Activated CD8-positive, alpha-beta memory T cell treated with anti-CD3 and anti-CD28 coated beads, Interleukin-2, amount 10 ng/mL, durations not matched to agents 7 days and 5 days (primary cell): ENCODE results near the gene ATP13A3. TPM values are rescaled to one million over a fixed set of nuclear protein-coding genes. Genes with fewer than 3 reads are reported as not detected.

Experiments
- ATAC-seq: fragments of 150-1000 bp; cut with Tn5 transposase; one replicate; pipeline ENCODE4 v1.10.0; 2021; ENCODE audit warnings: moderate library complexity
- CTCF ChIA-PET: fragments of 350-600 bp; sonication (Branson Sonifier 250); formaldehyde crosslinking; loops from one replicate; lab custom pipeline; 2021; ENCODE audit warnings: antibody characterized with exemption; lab: Charles Lee
- DNase-seq: peaks from one replicate; pipeline ENCODE4 v3.0.0-alpha.2; 2020
- H3K27ac Mint-ChIP-seq: one replicate; pipeline ENCODE4 v1.8.0; 2021; ENCODE audit warnings: mild to moderate bottlenecking, mixed read lengths
- H3K27me3 Mint-ChIP-seq: one replicate; pipeline ENCODE4 v1.8.0; 2021; ENCODE audit warnings: mixed read lengths
- H3K36me3 Mint-ChIP-seq: one replicate; pipeline ENCODE4 v1.8.0; 2021; ENCODE audit warnings: mild to moderate bottlenecking, mixed read lengths
- H3K4me1 Mint-ChIP-seq: one replicate; pipeline ENCODE4 v1.8.0; 2021; ENCODE audit warnings: mixed read lengths
- H3K4me3 Mint-ChIP-seq: one replicate; pipeline ENCODE4 v1.8.0; 2021; ENCODE audit warnings: mild to moderate bottlenecking, moderate library complexity, mixed read lengths
- H3K9me3 Mint-ChIP-seq: one replicate; pipeline ENCODE4 v1.8.0; 2022; ENCODE audit warnings: low read depth, mixed read lengths
- total RNA-seq, 2 experiments: library from RNA; stranded (reverse); gene quantifications; one replicate each; pipeline ENCODE4 v1.2.3, GENCODE V29; 2021

Gene ATP13A3
- total RNA-seq, 2 experiments from 2014 or later, result 78.3 to 82.0 TPM

DNA sequence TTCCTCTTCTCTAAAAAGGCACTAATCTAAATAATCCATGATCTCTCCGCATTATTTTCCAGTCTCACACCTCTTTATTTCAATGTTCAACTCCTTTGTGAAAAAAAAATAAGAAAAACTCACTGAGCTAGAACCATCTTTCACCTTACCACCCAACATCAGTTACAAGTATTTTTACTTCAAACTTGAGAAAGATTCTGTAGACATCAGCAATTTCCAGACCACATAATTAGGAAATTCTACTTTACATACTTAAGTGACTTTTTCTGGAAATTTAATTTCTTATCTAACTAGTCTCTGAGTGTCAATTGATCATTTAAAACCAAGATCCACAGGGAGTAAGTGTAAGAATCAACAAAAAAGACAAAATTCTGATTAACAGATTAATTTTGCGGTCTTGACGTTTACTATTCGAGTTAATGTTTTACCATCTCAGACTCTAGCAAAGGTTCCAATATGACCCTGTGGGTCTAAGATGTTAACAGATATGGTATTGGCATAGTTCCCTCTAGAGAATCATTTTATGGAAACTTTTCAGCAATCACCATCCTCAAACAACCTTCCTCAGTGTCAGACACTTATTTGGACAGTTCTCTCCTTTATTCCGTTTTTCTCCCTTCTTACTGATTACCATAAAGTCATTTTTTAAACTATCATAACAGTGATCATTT, 5.1 kb downstream of the ATP13A3 start:
- Mint-ChIP-seq H3K36me3 (peaks cover 27% of the 10 kb centered on the region), H3K9me3 (no peaks in the 10 kb centered on the region), H3K27me3 (no peaks in the 10 kb centered on the region), H3K4me1 (peaks cover 34% of the 10 kb centered on the region), H3K4me3 (no peak overlapping the region), H3K27ac (peak overlapping the region; percentile 17)
- no peak for DNase-seq
- CTCF ChIA-PET, result interaction anchor here (1.5 to 2.7 kb wide), 2 partner anchors 9 to 19 kb away, joined by 5 to 6 read pairs; no protein-coding TSS in a partner anchor
- no peak for ATAC-seq

DNA sequence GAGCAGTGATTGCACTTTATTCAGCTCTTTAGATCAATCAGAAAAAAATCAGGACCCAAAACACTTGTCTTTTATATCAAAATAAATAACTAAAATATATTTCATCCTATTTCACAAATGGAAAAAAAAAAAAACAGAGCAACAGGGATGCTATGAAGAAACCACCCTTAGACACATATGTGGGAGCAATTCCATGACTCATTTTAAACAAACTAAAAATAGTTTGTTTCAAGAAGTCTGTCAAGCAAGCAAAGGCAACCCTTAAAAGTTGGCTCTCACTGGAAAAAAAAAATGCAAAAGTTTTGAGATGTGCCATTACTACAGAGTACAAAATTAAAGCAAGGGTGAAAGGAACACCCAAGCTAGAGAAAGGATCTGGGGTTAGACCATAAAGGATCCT, 5.7 kb downstream of the ATP13A3 start:
- Mint-ChIP-seq H3K4me3 (no peak overlapping the region), H3K9me3 (no peaks in the 10 kb centered on the region), H3K4me1 (peaks cover 34% of the 10 kb centered on the region), H3K36me3 (peaks cover 27% of the 10 kb centered on the region), H3K27me3 (no peaks in the 10 kb centered on the region), H3K27ac (no peak overlapping the region)
- ATAC-seq (no peak), DNase-seq (no peak)
- CTCF ChIA-PET, result interaction anchor here (1.5 to 2.7 kb wide), 2 partner anchors 9 to 18 kb away, joined by 5 to 6 read pairs; no protein-coding TSS in a partner anchor

DNA sequence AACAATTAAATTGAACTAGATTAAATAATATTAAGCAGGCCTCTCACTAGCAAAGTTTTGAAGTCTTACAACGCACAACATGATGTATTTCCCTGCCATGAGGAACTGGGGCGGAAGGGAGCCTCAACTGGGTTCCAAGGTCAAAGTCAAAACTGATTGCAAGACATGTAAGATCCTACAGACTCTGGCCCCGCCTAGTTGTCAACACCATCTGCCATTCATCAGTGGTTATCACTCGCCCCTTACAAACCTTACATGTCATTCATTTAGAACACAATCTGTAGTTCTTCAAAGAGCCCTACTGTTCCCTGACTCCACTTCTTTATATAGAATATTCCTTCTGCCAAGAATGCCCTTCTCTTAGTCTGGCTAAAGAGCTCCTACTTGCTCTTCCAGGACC, 10.0 kb downstream of the ATP13A3 start:
- no peak overlapping the region for H3K4me3 Mint-ChIP-seq

DNA sequence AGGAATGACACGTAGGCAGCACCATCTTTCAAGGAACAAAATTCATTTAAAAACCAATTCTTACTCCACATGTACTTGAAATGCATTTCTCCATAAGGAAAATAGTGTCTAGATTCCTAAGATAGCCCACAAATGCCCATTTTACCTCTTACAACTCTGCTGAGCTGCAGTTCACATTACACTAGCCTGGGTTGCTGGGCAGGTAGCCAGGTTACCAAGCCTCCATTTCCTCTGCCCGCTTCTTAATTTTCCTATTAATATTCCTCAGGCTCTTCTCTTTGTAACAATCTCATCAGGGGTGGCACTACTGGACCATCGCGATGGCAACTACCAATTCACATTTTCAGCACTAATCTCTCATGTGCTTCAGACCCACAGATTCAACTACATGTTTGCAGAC, 10.8 kb downstream of the ATP13A3 start:
- Mint-ChIP-seq H3K4me3 (no peak overlapping the region), H3K27ac (no peak overlapping the region), H3K4me1 (peaks cover 21% of the 10 kb centered on the region), H3K36me3 (peaks cover 7% of the 10 kb centered on the region), H3K27me3 (no peaks in the 10 kb centered on the region), H3K9me3 (no peaks in the 10 kb centered on the region)
- CTCF ChIA-PET, result no interaction called here
- DNase-seq, result no peak
- ATAC-seq, result no peak

More for the DNA sequence above, 10.0 kb downstream of the ATP13A3 start:
- Mint-ChIP-seq H3K36me3 (peaks cover 10% of the 10 kb centered on the region), H3K4me1 (peaks cover 28% of the 10 kb centered on the region), H3K27ac (no peak overlapping the region), H3K9me3 (no peaks in the 10 kb centered on the region), H3K27me3 (no peaks in the 10 kb centered on the region)
- no peak for DNase-seq
- ATAC-seq, result no peak
- CTCF ChIA-PET, result interaction anchor here (0.6 to 0.8 kb wide), 3 partner anchors 50 to 247 kb away, joined by 3 to 4 read pairs (median 3); no protein-coding TSS in a partner anchor

DNA sequence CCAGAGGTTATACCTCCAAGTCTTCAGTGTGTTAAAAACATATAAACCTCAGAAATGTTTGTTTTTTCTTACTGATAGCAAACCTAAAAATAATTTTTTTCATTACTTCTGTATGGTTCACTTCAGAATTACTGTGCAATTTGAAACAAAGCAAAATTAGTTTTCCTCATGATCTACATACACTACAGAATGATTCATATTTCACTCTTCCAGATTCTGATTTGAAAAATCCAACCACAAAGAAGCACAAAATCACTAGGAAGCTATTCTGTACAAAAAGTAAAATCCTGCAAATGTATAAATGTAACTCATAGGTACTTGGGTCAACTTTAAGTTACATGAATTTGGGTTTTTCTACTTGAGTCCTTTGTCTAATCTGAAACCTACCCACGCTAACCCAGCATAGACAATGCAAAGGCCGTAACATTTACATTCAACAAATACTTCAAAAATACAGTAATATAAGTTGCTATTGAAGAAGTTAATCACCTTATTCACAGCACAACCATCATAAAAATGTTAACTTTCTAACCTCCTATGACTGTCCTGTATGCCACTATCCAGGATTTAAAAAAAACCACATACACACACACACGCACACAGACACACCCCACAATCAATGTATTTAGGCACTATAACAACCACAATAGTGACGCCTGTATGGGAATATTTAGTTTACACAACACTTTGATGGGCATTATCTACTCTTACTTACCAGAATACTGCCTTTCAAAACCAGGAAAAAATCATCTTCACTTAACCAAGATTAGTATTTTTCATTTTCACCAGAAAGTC, 11.5 kb downstream of the ATP13A3 start:
- no peak for ATAC-seq
- Mint-ChIP-seq H3K4me1 (peaks cover 22% of the 10 kb centered on the region), H3K36me3 (peaks cover 5% of the 10 kb centered on the region), H3K9me3 (no peaks in the 10 kb centered on the region), H3K27ac (no peak overlapping the region), H3K27me3 (no peaks in the 10 kb centered on the region), H3K4me3 (no peak overlapping the region)
- CTCF ChIA-PET, result interaction anchor here (4.0 kb wide), 1 partner anchor 9 kb away, joined by 33 read pairs; no protein-coding TSS in a partner anchor
- no peak for DNase-seq

DNA sequence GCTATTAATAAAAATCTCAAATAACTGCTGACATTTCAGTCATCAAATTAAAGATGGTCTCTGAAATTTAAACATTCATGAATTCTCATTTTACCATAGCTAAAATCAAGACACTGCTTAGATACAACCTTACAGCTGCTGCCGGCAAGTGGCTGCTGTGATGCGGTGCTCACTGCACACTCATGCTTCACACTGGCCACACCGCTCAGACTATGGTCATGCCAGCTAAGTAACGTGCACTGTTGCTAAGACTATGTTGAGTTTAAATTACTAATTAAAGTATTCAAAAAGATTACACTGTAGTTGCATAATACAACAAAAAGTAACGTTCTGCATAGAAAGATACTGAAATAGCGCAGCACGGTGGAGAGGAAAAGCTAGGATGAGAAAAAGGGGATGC, 12.1 kb downstream of the ATP13A3 start:
- Mint-ChIP-seq H3K27ac (no peak overlapping the region), H3K9me3 (no peaks in the 10 kb centered on the region), H3K27me3 (no peaks in the 10 kb centered on the region), H3K36me3 (peaks cover 3% of the 10 kb centered on the region), H3K4me1 (peaks cover 21% of the 10 kb centered on the region), H3K4me3 (no peak overlapping the region)
- CTCF ChIA-PET, result interaction anchor here (0.5 to 4.0 kb wide), 5 partner anchors 10 to 121 kb away, joined by 3 to 33 read pairs (median 3); no protein-coding TSS in a partner anchor
- DNase-seq, result no peak
- ATAC-seq, result no peak

DNA sequence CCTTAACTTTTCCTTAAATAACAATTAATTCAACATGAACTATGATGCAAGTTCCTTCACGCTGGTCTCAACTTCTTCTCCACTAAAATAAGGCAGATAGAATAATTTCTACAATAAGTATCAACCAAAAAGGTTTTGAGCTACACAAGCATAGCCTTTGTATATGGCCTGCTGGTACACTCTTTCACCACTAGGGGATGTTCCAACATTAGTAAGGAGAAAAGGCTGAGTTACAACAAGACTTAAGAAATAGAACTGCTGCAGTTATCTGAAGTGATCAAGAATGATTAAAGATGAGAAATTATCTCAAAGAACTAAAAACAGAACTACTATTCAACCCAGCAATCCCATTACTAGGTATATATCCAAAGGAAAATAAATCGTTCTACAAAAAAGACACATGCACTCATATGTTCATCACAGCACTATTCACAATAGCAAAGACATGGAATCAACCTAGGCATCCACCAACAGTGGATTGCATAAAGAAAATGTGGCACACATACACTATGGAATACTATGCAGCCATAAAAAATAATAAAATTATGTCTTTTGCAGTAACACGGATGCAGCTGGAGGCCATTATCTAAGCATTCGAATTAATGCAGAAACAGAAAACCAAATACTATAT, 14.4 kb downstream of the ATP13A3 start:
- DNase-seq, result no peak
- no peaks in the 10 kb centered on the region for H3K9me3 Mint-ChIP-seq
- H3K27ac Mint-ChIP-seq, result no peak overlapping the region
- no peaks in the 10 kb centered on the region for H3K27me3 Mint-ChIP-seq
- peak; percentile 93 for ATAC-seq
- no peak overlapping the region for H3K4me3 Mint-ChIP-seq
- no peaks in the 10 kb centered on the region for H3K36me3 Mint-ChIP-seq
- H3K4me1 Mint-ChIP-seq, result peaks cover 25% of the 10 kb centered on the region
- CTCF ChIA-PET, result interaction anchor here (0.5 to 4.0 kb wide), 25 partner anchors 9 to 269 kb away, joined by 3 to 33 read pairs (median 4); partner anchors contain the start of genes ATP13A3 and TMEM44

DNA sequence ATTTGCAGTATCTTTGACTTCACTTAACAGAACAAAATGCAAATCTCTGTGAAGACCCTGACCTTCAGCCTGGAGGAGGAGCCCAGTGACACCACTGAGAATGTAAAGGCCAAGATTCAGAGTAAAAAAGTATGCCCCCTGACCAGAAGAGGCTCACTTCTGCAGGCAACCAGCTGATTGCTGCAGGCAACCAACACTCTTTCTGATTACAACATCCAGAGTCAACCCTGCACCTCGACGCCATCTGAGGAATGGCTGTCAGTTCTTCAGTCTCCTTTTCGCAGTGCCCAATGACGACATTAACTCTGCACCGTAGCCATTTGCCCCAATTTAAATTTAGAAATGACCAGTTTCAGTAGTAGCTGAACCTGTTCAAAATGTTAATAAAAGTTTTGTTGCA, 14.9 kb downstream of the ATP13A3 start:
- peaks cover 27% of the 10 kb centered on the region for H3K4me1 Mint-ChIP-seq
- CTCF ChIA-PET, result interaction anchor here (0.5 to 4.0 kb wide), 24 partner anchors 9 to 162 kb away, joined by 3 to 33 read pairs (median 4); partner anchors contain the start of genes ATP13A3 and TMEM44

DNA sequence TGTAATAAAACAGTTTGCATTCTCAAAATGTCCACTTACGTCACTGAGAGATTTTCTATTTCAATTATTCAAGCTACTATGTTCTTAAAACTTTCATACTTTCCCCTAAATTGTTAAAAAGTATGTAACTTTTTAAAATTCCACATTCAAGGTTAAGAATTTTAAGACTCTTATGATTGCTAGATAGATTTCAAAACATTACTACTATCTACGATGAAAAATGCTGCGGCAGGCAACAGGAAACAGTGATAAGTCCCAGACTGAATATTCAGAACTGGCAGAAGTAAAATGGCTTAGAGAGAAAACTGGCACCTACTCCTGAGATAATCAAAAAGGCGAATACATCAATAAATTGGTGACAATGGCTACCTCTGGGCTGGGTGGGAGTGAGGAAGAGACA, 16.2 kb downstream of the ATP13A3 start:
- H3K27me3 Mint-ChIP-seq, result no peaks in the 10 kb centered on the region
- H3K4me1 Mint-ChIP-seq, result peaks cover 32% of the 10 kb centered on the region
- H3K27ac Mint-ChIP-seq, result no peak overlapping the region
- DNase-seq (no peak), ATAC-seq (no peak)
- CTCF ChIA-PET, result interaction anchor here (1.1 to 3.4 kb wide), 5 partner anchors 13 to 125 kb away, joined by 3 to 29 read pairs (median 4); no protein-coding TSS in a partner anchor
- no peak overlapping the region for H3K4me3 Mint-ChIP-seq
- H3K9me3 Mint-ChIP-seq, result no peaks in the 10 kb centered on the region
- no peaks in the 10 kb centered on the region for H3K36me3 Mint-ChIP-seq

More for the DNA sequence above, 14.9 kb downstream of the ATP13A3 start:
- H3K27ac Mint-ChIP-seq, result no peak overlapping the region
- H3K27me3 Mint-ChIP-seq, result no peaks in the 10 kb centered on the region
- H3K9me3 Mint-ChIP-seq, result no peaks in the 10 kb centered on the region
- DNase-seq, result no peak
- ATAC-seq, result no peak
- H3K4me3 Mint-ChIP-seq, result no peak overlapping the region
- H3K36me3 Mint-ChIP-seq, result no peaks in the 10 kb centered on the region

DNA sequence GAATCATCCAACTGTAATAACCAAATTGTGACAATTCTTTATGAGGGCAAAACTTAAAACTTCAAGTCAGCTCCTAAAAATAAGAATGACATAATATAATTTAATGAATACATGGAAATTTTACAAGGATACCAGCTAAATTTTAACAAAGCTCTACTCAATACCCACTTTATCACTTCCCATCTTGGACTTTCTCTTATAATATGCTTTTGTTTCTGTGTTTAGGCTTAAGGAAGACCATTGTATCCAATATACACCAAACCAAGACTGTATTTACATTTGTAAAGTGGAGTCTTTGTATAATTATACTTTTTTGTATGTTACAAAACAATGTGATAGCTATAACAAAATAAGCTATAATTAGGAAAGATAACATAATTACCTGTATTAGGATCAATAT, 16.8 kb downstream of the ATP13A3 start:
- DNase-seq (no peak), ATAC-seq (no peak)
- H3K27me3 Mint-ChIP-seq, result no peaks in the 10 kb centered on the region
- no peaks in the 10 kb centered on the region for H3K9me3 Mint-ChIP-seq
- CTCF ChIA-PET, result interaction anchor here (0.7 to 3.4 kb wide), 5 partner anchors 16 to 126 kb away, joined by 3 to 29 read pairs (median 4); no protein-coding TSS in a partner anchor
- H3K27ac Mint-ChIP-seq, result no peak overlapping the region
- H3K36me3 Mint-ChIP-seq, result no peaks in the 10 kb centered on the region
- peaks cover 30% of the 10 kb centered on the region for H3K4me1 Mint-ChIP-seq
- no peak overlapping the region for H3K4me3 Mint-ChIP-seq

DNA sequence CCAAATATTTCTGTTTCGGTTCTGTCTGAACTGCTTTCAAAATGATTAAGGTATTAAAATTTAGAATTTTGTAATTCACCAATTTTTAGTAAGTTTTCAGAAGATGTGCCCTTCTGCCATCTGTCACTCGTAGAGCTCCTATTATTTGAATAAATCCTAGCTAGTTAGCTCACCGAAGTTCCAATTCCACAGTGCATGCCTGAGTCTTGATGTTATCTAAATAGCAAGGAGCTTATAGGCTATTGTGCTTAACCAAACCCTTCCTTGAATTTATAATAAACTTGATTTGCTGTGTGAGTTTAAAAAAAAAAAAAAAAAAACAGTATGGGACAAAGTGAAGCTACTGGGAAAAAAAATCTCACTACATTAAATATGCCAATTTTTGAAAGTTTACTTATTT, 18.7 kb downstream of the ATP13A3 start:
- Mint-ChIP-seq H3K27ac (no peak overlapping the region), H3K36me3 (no peaks in the 10 kb centered on the region), H3K27me3 (no peaks in the 10 kb centered on the region), H3K4me1 (peaks cover 30% of the 10 kb centered on the region), H3K9me3 (no peaks in the 10 kb centered on the region), H3K4me3 (no peak overlapping the region)
- no peak for DNase-seq
- CTCF ChIA-PET, result interaction anchor here (0.6 to 1.4 kb wide), 3 partner anchors 52 to 126 kb away, joined by 3 to 5 read pairs (median 3); no protein-coding TSS in a partner anchor
- no peak for ATAC-seq

DNA sequence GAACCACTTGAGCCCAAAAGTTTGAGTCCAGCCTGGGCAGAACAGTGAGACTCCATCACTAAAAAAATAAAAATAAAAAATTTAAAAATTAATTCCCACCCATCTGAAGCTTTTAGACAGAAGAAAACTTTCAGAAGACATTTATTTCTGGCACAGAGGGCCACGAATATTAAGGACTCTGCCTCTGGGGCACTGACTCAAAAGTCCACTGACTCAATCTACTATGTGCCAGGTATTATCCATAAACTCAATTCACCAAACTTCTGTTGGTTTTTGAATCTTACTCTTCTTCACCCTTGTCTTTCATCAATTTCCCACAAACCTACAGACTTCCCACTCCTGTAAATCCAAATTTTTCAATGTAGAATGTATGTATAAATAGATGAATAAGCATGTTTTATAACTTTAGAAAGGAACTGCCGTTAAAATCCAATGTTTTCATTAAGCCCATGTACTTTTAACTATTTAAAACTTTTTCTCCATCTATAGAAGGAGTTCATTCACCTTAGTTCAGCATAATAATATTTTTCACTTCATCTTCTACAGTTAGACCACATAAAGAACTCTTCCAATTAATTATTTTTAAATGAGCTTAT, 19.9 kb downstream of the ATP13A3 start:
- DNase-seq (no peak), ATAC-seq (no peak)
- Mint-ChIP-seq H3K27ac (no peak overlapping the region), H3K36me3 (no peaks in the 10 kb centered on the region), H3K4me3 (no peak overlapping the region), H3K4me1 (peaks cover 24% of the 10 kb centered on the region), H3K27me3 (no peaks in the 10 kb centered on the region), H3K9me3 (no peaks in the 10 kb centered on the region)
- CTCF ChIA-PET, result interaction anchor here (0.8 kb wide), 1 partner anchor 129 kb away, joined by 3 read pairs; no protein-coding TSS in a partner anchor
